GM12892 (cell line): Measurements from ENCODE around the gene ARHGAP10.

Experiments used
- DNase-seq: peaks from one replicate; pipeline ENCODE4 v3.0.0; 2011; ENCODE audit not compliant: insufficient read length
- FAIRE-seq: peaks from 2 replicates; lab custom pipeline; 2011; peaks lifted over from hg19 to GRCh38; lab: Jason Lieb, UNC
- POLR2A ChIP-seq: IDR thresholded peaks from 2 replicates; pipeline ENCODE4 v1.6.1; 2011; ENCODE audit warnings: low read depth, low read length, control low read depth
- POLR2AphosphoS5 ChIP-seq: IDR thresholded peaks from 2 replicates; pipeline ENCODE4 v1.6.1; 2011; ENCODE audit warnings: low read depth, low read length, control low read depth
- TAF1 ChIP-seq: IDR thresholded peaks from 2 replicates; pipeline ENCODE4 v1.6.1; 2011; ENCODE audit warnings: low read depth, mild to moderate bottlenecking, control low read depth, low read length, borderline replicate concordance

ARHGAP10 gene

DNA sequence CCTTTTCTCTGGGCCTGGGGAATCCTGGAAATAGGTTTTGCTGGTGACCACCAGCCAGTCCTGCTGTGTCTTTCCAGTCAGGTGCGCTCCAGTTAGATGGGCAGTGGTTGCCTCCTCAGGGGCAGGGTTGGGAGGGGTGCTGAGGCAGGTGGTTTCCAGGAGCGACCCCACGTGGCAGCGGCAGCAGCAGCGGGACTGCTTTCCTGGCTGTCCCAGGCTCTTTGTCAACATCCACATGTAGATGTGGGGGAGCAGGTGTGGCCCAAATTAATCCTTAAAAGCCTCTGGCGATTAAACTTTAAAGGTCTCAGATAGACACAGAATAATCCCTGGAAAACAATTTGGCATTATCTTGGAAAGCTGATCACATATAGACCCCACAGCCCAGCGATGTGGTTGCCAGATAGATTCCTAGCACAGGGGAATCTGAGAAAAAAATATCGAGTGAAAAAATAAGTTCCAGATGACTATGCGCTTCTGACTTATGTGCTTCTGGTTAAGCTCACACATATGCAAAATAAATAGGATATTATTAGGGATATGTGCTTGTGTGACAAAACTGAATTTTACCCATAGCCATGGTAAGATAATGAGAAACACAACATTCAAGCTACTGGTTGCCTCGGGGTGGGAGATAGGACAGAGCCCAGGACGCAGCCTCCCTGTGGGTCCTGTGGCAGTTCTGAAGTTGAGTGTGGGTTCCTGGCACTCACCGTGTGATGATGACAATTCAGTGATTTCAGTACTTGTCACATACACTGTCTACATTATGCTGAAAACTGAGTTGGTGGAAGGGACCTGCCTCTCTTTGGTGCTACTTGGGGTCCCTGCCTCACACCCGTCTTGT, 336.4 kb downstream of the ARHGAP10 start:
- TF ChIP-seq TAF1 (no peak), POLR2A (no peak), POLR2AphosphoS5 (no peak)
- DNase-seq (no peak), FAIRE-seq (no peak)

DNA sequence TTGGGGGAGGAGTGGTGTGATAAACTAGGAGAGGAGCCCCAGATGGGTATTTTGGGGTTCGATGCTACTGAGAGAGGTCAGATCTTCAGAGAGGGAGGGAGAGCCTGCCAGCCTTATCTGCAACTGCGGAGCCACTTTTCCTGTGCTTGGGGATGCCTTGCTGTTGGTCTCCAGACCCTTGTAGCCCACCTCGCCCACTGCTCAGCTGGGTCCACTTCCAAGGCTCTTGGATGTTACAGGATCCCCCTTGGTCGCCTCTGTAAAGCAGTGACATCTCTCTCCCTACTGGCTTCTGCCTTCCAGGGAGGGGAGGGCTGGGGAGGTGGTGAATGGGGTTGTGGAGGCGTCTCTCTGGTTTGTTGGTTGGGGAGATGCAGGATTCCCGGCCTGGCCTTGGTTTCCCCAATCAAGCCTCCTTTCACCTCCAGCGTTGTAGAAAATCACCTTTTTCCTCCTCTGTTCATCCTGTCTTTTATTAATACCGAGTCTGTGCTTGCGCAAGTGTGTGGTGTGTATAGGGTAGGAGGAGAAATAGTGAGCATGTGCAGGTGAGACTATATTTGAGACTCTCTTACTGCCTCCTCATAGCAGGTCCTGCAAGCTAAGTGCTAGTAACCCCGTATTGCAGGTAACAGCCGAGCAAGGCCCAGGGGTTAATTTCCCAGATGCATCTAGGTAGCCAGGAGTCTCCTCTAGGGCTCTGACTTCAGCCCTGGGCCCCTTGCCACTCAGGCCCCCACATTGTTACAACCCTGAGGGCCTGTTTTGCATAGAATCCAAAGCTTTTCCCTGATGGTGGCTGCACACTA, 337.4 kb downstream of the ARHGAP10 start:
- no peak for FAIRE-seq
- no peak for DNase-seq
- TF ChIP-seq POLR2AphosphoS5 (no peak), TAF1 (no peak), POLR2A (no peak)

DNA sequence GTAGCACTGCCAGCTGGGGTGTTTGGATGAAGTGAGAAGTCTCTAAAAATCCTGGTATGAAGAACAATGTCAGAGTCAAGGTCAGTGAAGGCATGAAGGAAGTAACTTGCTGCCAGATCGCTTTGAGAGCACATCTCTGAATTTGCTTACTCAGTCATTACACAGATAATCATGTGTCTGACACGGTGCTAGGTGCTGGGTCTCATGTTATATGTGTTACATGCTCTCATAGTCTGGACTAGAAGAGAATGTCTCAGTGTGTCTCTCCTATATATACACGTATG, 337.9 kb downstream of the ARHGAP10 start:
- FAIRE-seq = no peak
- no peak for TF ChIP-seq POLR2A
- TF ChIP-seq POLR2AphosphoS5 = no peak

DNA sequence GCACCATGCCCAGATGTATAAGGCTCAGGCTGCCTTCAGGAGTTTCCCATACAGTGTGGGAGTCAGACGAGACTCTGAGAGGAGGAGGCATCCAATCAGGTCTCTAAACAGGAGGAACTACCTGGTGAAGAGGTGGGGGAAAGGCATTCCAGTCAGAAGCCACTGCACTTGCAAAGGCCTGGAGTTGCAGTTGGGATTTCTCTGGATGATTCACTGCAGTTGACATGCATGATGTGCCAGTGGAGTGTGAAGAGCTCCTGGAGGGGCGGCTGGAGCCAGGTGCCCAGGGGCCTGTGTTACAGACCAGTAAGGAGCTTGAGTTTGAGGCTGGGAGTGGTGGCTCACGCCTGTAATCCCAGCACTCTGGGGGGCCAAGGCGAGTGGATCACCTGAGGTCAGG, 339.1 kb downstream of the ARHGAP10 start:
- DNase-seq = no peak
- TF ChIP-seq POLR2A = no peak
- TF ChIP-seq TAF1 = no peak
- no peak for TF ChIP-seq POLR2AphosphoS5

More for the DNA sequence above, 337.9 kb downstream of the ARHGAP10 start:
- no peak for DNase-seq

DNA sequence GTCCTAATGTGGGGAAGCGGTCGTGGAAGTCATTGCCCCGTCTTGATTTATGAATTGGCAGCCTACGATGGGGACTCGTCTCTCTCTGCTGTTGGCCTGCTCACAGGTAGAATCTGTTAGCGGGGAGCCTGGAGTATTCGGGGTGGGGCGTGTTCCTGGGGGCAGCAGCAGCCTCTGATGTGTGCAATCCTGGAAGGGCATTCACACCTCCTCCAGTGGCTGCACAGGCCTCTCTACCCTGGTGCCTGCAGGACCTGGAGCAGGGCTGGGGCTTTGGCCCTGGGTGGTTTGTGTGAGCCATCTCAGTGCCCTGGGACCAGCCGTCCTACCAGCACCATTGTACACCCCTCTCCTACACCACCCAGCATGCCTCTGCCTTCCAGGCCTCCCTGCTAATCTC, 340.9 kb downstream of the ARHGAP10 start:
- DNase-seq (no peak), FAIRE-seq (no peak)
- no peak for TF ChIP-seq POLR2AphosphoS5
- TF ChIP-seq TAF1 = no peak
- TF ChIP-seq POLR2A = no peak

More for the DNA sequence above, 339.1 kb downstream of the ARHGAP10 start:
- FAIRE-seq = no peak

DNA sequence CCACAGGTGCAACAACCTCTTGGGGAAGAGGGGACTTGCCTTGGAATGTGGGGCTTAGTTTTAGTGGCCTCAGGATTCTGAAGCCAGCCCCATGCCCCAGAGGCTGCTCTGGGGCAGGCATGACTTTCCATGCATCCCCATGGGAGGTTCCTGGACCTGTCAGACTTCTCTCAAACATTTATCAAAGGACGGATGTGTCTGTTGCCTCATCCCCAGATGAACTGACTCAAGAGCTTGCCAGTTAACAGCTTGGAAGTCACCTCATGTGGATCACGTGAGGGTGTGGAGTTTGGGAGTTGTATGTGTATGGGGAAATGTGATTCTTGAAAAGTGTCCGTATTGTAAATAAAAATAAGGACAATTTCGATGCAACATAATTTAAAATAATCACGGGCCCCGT, 341.5 kb downstream of the ARHGAP10 start:
- DNase-seq = no peak
- TF ChIP-seq POLR2A (no peak), TAF1 (no peak), POLR2AphosphoS5 (no peak)
- no peak for FAIRE-seq

DNA sequence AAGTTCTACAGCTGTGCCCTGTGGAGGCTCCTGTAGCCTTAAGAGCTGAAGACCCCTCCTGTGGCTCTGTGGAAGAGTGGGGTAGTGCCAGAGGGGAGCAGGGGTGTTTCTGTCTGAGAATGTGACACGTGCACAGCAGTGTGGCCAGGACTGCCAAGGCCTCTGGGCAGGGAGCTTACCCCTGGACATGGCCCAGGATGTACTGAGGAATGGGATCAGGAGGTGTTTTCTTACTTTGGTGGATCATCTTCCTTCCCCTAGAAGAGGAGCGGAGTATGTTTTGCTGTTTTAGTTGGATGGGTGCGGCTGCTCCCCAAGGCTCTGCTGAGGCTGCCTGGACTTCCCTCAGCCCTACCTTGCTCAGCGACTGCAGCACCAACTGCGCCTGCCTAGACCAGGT, 342.6 kb downstream of the ARHGAP10 start:
- DNase-seq (no peak), FAIRE-seq (no peak)
- TF ChIP-seq POLR2AphosphoS5 (no peak), POLR2A (no peak), TAF1 (no peak)

DNA sequence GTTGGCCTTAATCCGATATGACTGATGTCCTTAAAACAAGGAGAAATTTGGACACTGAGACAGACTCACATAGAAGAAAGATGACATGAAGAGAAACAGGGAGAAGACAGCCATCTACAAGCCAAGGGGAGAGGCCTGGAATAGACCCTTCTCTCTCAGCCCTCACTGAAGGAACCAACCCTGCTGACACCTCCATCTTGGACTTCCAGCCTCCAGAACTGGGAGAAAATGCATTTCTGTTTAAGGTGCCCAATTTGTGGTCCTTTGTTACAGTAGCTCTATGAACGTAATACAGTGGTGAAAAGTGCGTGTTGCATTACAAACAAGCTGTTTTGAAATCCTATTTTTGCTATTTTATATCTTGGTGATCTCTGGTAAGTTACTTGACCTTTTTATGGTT, 343.6 kb downstream of the ARHGAP10 start:
- DNase-seq (no peak), FAIRE-seq (no peak)
- TF ChIP-seq POLR2A (no peak), POLR2AphosphoS5 (no peak), TAF1 (no peak)

DNA sequence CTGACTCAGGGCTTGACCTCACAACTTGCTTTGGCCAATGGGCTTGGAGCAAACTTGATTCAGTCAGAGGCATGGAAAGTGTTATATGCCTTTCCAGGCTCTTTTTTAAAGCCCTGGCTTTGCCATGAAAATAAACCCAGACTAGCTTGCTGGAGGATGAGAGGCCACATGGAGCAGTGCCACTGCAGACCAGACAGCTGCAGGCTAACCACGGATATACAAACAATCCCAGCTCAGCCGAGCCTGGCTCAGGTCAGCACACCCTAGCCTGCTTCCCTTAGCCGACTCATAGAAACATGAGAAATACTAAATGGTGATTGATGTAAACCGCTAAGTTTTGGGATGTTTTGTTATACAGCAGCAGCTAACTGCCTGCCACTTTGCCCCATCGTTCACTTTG, 345.1 kb downstream of the ARHGAP10 start:
- no peak for FAIRE-seq

DNA sequence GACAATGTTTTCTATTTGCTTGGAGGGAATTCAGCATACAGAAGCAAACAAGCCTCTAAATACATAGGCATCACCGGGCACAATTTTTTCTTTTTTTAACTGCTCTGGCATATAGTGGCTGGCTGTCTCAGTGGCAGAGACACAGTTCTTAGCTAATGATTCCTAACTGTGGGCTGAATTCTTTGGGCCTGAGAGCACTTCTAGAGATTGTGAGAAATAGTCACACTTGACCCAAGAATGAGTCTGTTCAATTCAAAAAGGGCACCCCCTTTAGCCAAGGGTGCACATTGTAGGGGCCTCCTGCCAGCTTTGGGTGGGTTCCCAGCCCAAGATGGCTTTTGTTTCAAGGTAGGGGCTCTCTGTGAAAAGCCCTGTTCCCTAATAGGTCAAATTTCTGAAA, 345.7 kb downstream of the ARHGAP10 start:
- FAIRE-seq (no peak), DNase-seq (no peak)
- TF ChIP-seq POLR2A (no peak), POLR2AphosphoS5 (no peak), TAF1 (no peak)

More for the DNA sequence above, 345.1 kb downstream of the ARHGAP10 start:
- no peak for DNase-seq
- TF ChIP-seq POLR2A = no peak
- TF ChIP-seq TAF1 = no peak
- TF ChIP-seq POLR2AphosphoS5 = no peak

DNA sequence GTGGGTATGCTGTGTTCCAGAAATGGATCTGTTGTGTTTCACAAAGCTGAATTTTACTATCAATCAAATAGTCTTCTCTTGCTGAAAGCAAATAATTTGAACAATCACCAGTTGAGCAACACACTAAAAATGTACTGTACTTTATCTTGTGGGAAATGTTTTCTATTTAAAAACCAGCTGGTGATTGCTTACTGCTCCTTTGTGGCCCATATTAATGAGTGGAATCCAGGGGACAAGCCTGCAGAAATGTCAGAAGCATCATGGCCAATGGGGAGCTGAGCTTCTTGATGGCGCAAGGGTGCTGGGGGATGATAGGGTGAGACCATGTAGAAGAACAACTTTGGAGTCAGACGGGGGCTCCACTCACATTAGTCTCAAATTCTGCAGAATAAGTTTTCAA, 346.2 kb downstream of the ARHGAP10 start:
- no peak for TF ChIP-seq TAF1
- TF ChIP-seq POLR2A = no peak
- no peak for TF ChIP-seq POLR2AphosphoS5
- DNase-seq = no peak
- FAIRE-seq = no peak
